Right atrium auricular region (tissue), 2 donors: Measurements from ENCODE around the gene FAM120A. TPM values are rescaled to one million over a fixed set of nuclear protein-coding genes. Genes with fewer than 3 reads are reported as not detected.

Source experiments
- DNase-seq: peaks from one replicate; pipeline ENCODE4 v3.0.0-alpha.2; 2019; ENCODE audit warnings: low spot score
- H3K27ac ChIP-seq, 2 donors: fragments of 200-600 bp; sonication (generic); 1 replicate in 1 of 2; 2 replicates in 1 of 2; pipeline ENCODE4 v1.5.1; 2016 to 2019
- H3K27me3 ChIP-seq, 2 donors: fragments of 200-600 bp; sonication (generic); one replicate each; pipeline versions ENCODE4 v1.5.1 to v1.6.0; 2017 to 2019
- H3K36me3 ChIP-seq: fragments of 200-600 bp; sonication (generic); one replicate; pipeline ENCODE4 v1.5.1; 2016
- H3K4me1 ChIP-seq, 2 donors: fragments of 200-600 bp; sonication (generic); one replicate each; pipeline versions ENCODE4 v1.5.1 to v1.6.0; 2017 to 2019
- H3K4me3 ChIP-seq, 2 donors: fragments of 200-600 bp; sonication (generic); 1 replicate in 1 of 2; 2 replicates in 1 of 2; pipeline ENCODE4 v1.5.1; 2017 to 2019; ENCODE audit warnings: mild to moderate bottlenecking in 1 of 2, moderate library complexity in 1 of 2
- H3K9me3 ChIP-seq, 2 donors: fragments of 200-600 bp; sonication (generic); one replicate each; pipeline ENCODE4 v1.5.1; 2019
- CTCF ChIP-seq, 2 donors: fragments of 200-600 bp; sonication (generic); IDR thresholded peaks; one replicate each; pipeline ENCODE4 v1.5.1; 2019; ENCODE audit warnings: antibody characterized with exemption in 2 of 2
- total RNA-seq, 2 donors: library from RNA; depleted of rRNA; stranded (reverse); fragments of >200 nt; gene quantifications; one replicate each; pipeline ENCODE4 v1.1.0, GENCODE V29; 2016

The FAM120A gene
- total RNA-seq, 2 donors from 2014 or later, result 79.1 to 88.7 TPM

GRCh38 chr9:93587284-93587650, 135.8 kb downstream of the FAM120A start:
- H3K36me3 ChIP-seq, result no peaks in the 10 kb centered on the region
- H3K4me3 ChIP-seq, result no peak overlapping the region
- H3K9me3 ChIP-seq, result no peaks in the 10 kb centered on the region
- H3K4me1 ChIP-seq, result peaks cover 0 to 73% of the 10 kb centered on the region in 2 donors
- H3K27me3 ChIP-seq, result no peaks in the 10 kb centered on the region
- DNase-seq, result peak; percentile 46
- H3K27ac ChIP-seq, result peak overlapping the region in 1 of 2 donors; percentile 67
- no peak for TF ChIP-seq CTCF (IDR thresholded peaks at IDR 0.05)

- Histone ChIP-seq H3K9me3 (no peaks in the 10 kb centered on the region), H3K27ac (no peak overlapping the region), H3K27me3 (no peaks in the 10 kb centered on the region), H3K36me3 (no peaks in the 10 kb centered on the region), H3K4me3 (no peak overlapping the region), H3K4me1 (peaks cover 0 to 70% of the 10 kb centered on the region in 2 donors)
- peak in 1 of 2 donors; percentile 43 for TF ChIP-seq CTCF (IDR thresholded peaks at IDR 0.05)
- DNase-seq, result peak; percentile 52
These were observed 136.3 kb downstream of the FAM120A start for GRCh38 chr9:93587651-93588347.

GRCh38 chr9:93588641-93589609, 137.4 kb downstream of the FAM120A start:
- no peak overlapping the region for H3K27ac ChIP-seq
- H3K36me3 ChIP-seq, result no peaks in the 10 kb centered on the region
- no peaks in the 10 kb centered on the region for H3K27me3 ChIP-seq
- H3K9me3 ChIP-seq, result no peaks in the 10 kb centered on the region
- H3K4me3 ChIP-seq, result no peak overlapping the region
- no peak for TF ChIP-seq CTCF (IDR thresholded peaks at IDR 0.05)
- DNase-seq, result peak; percentile 55
- peaks cover 0 to 79% of the 10 kb centered on the region in 2 donors for H3K4me1 ChIP-seq

GRCh38 chr9:93589688-93590087, 138.2 kb downstream of the FAM120A start:
- Histone ChIP-seq H3K4me3 (no peak overlapping the region), H3K9me3 (no peaks in the 10 kb centered on the region), H3K27ac (no peak overlapping the region), H3K27me3 (no peaks in the 10 kb centered on the region), H3K36me3 (no peaks in the 10 kb centered on the region), H3K4me1 (peaks cover 0 to 87% of the 10 kb centered on the region in 2 donors)
- DNase-seq, result peak; percentile 56
- TF ChIP-seq CTCF (IDR thresholded peaks at IDR 0.05), result no peak

- Histone ChIP-seq H3K36me3 (no peaks in the 10 kb centered on the region), H3K27ac (no peak overlapping the region), H3K27me3 (no peaks in the 10 kb centered on the region), H3K9me3 (no peaks in the 10 kb centered on the region), H3K4me1 (peaks cover 0 to 87% of the 10 kb centered on the region in 2 donors), H3K4me3 (no peak overlapping the region)
- TF ChIP-seq CTCF (IDR thresholded peaks at IDR 0.05), result no peak
- DNase-seq, result no peak
These were observed 139.2 kb downstream of the FAM120A start for GRCh38 chr9:93590609-93591234.
